ENCODE measurements around the gene KTI12. TPM values are rescaled to one million over a fixed set of nuclear protein-coding genes. Genes with fewer than 3 reads are reported as not detected.

The KTI12 gene
- total RNA-seq, 4 donors from 2014 or later: 7.4 to 10.3 (median 8.9) TPM

- H3K4me1 ChIP-seq: no peaks in the 10 kb centered on the region
- H3K36me3 ChIP-seq: no peaks in the 10 kb centered on the region
- H3K9me3 ChIP-seq: no peaks in the 10 kb centered on the region
- peaks cover 46% of the 10 kb centered on the region for H3K27me3 ChIP-seq
- 20 to 56% methylated on average over 1 to 4 of the region's 5 CpGs for WGBS, 2 donors (ENCODE audit: low coverage in 1 of 2)
- no peak overlapping the region for H3K4me3 ChIP-seq
- no peak for TF ChIP-seq POLR2A (IDR thresholded peaks at IDR 0.05)
- no peak for TF ChIP-seq POLR2AphosphoS5 (IDR thresholded peaks at IDR 0.05)
- TF ChIP-seq EP300 (IDR thresholded peaks at IDR 0.05): no peak
- no peak for TF ChIP-seq CTCF (IDR thresholded peaks at IDR 0.05)
- ATAC-seq: no peak
- H3K27ac ChIP-seq: no peak overlapping the region
These were observed 35.6 kb downstream of the KTI12 start for GRCh38 chr1:51997974-51998382.

DNA sequence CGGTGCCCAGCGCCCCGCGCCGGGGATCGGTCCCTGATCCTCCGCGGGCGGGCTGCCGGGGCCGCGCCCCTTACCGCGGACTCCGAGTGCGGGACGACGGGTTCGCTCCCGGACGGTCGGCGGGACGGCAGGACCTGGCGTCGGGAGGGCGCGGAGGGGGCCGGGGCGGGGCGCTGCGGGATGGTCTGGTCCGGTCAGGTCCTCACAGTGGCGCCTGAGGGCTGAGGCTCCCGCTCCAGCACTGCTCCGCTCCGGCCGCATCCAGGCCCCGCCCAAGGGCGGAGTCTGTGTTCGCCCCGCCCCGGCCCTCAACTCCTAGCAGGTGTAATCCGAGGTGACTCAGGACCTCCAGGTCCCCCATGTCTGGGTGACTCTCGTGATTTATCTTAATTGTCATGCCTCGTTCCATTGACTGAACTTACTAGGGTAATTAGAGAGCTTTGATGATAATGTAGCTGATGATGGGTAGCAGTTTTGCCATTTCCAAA lies 43.1 kb downstream of the KTI12 start, which contains the start of gene RAB3B:
TSS of gene RAB3B (minus strand) at position 223 of the 488 bp plus-strand sequence. CDS start 13,583 bp downstream, outside the sequence.
- TF ChIP-seq EP300 (IDR thresholded peaks at IDR 0.05) (no peak), POLR2AphosphoS5 (IDR thresholded peaks at IDR 0.05) (no peak), CTCF (IDR thresholded peaks at IDR 0.05) (no peak), POLR2A (IDR thresholded peaks at IDR 0.05) (no peak)
- H3K4me1 ChIP-seq: peaks cover 0 to 10% (median 3%) of the 10 kb centered on the region in 3 donors
- peak within 1 kb of the TSS; percentile 17 to 50 for H3K4me3 ChIP-seq
- H3K27ac ChIP-seq: no peak within 1 kb of the TSS
- ATAC-seq: peak; percentile 48
- H3K36me3 ChIP-seq: no peaks in the 10 kb centered on the region
- H3K27me3 ChIP-seq: peaks cover 63% of the 10 kb centered on the region
- 17 to 20% methylated on average over 1 to 2 of the region's 46 CpGs for WGBS, 2 donors (ENCODE audit: low coverage in 1 of 2)
- H3K9me3 ChIP-seq: no peaks in the 10 kb centered on the region

DNA sequence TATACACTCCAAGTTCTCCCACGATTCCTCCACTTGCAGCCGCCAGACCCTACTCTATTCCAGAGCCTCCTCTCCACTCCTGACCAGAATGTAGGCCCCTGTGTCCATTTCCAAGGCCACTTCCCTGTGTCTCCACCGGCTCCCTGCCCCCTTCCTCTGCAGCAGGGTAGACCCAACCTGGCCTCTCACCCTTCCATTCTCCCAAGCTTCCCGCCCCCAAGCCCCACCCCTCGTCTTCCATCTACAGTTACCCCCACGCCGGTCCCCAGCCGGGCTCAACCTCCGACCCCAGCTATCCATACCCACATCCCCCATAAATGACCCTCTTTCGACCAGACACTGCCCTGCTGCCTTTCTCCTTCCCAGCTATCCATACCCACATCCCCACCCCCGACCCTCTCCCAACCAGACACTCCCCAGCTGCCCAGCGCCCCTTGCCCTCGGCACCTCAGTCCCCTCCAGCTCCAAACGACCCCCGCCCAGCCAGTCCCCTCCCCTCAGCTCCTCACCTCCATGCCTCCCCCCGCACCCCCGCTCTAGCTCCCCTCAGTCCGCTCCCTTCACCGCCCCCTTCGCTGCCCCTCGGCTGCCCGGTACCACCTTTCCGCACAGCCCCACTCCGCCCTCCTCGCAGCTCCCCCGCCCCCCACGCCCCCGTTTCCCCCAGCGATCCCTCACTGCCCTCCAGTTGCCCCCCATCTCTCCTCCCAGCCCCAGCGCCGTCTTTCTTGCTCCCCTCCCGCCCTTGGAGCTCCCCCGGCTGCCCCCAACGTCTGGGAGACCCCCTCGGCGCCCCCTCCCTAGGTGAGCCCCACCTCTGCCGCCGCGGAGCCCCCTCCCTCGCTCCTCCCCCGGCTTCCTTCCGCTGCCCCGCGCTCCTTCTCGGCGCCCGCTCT lies 43.8 kb downstream of the KTI12 start:
- no peaks in the 10 kb centered on the region for H3K9me3 ChIP-seq
- H3K27ac ChIP-seq: no peak overlapping the region
- peak overlapping the region; percentile 17 to 50 for H3K4me3 ChIP-seq
- TF ChIP-seq CTCF (IDR thresholded peaks at IDR 0.05) (no peak), EP300 (IDR thresholded peaks at IDR 0.05) (no peak), POLR2A (IDR thresholded peaks at IDR 0.05) (no peak), POLR2AphosphoS5 (IDR thresholded peaks at IDR 0.05) (no peak)
- H3K36me3 ChIP-seq: no peaks in the 10 kb centered on the region
- 13 to 25% methylated on average over 16 to 17 of the region's 47 CpGs for WGBS, 2 donors (ENCODE audit: low coverage in 1 of 2)
- ATAC-seq: no peak
- H3K27me3 ChIP-seq: peaks cover 58% of the 10 kb centered on the region
- H3K4me1 ChIP-seq: peaks cover 0 to 10% (median 3%) of the 10 kb centered on the region in 3 donors

DNA sequence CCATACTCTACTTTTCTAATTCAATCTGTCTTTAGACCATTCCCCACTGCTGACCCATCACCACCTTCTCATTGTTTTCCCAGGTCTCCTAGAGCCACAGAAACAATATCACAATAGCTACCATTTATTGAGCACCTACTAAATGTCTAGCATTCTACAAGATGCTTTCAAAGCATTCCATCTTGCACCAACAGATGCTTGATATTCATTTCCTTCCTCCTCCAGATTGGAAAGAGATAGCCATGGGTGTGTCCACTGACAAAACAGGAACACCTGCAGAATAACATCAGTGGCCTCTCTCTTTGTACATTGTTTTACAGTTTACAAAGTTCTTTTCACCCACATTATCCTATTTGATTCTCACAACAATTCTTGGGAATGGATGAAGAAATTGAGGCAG lies 45.4 kb downstream of the KTI12 start:
- TF ChIP-seq POLR2AphosphoS5 (IDR thresholded peaks at IDR 0.05): no peak
- no peak for TF ChIP-seq CTCF (IDR thresholded peaks at IDR 0.05)
- TF ChIP-seq POLR2A (IDR thresholded peaks at IDR 0.05): no peak
- TF ChIP-seq EP300 (IDR thresholded peaks at IDR 0.05): no peak
- Histone ChIP-seq H3K4me3 (no peak overlapping the region), H3K36me3 (no peaks in the 10 kb centered on the region), H3K27me3 (peaks cover 43% of the 10 kb centered on the region), H3K9me3 (no peaks in the 10 kb centered on the region), H3K27ac (no peak overlapping the region), H3K4me1 (peaks cover 0 to 10% (median 3%) of the 10 kb centered on the region in 3 donors)
- no peak for ATAC-seq
